Epithelial cell of esophagus (primary cell): ENCODE data around the gene GMPPA.

Source experiments
- DNase-seq: peaks from one replicate; pipeline ENCODE4 v3.0.0; 2010; ENCODE audit warnings: low read depth
- H3K4me3 ChIP-seq: 2 replicates; pipeline ENCODE4 v1.5.1; 2011; ENCODE audit warnings: mild to moderate bottlenecking, low read length, control low read depth
- CTCF ChIP-seq: IDR thresholded peaks from 2 replicates; pipeline ENCODE4 v1.5.1; 2011; ENCODE audit warnings: low read depth, mild to moderate bottlenecking, low read length, control low read depth, inconsistent platforms; ENCODE audit not compliant: insufficient read depth; ENCODE audit errors: missing control alignments

The GMPPA gene

GRCh38 chr2:219506802-219507526 is 8.3 kb downstream of the GMPPA start:
- DNase-seq = no peak
- no peak overlapping the region for H3K4me3 ChIP-seq
- TF ChIP-seq CTCF = no peak

- no peak for TF ChIP-seq CTCF
- DNase-seq = no peak
- no peak overlapping the region for H3K4me3 ChIP-seq
Observed at GRCh38 chr2:219507581-219508443, 9.1 kb downstream of the GMPPA start.

- no peak overlapping the region for H3K4me3 ChIP-seq
- no peak for DNase-seq
- TF ChIP-seq CTCF = no peak
Observed at GRCh38 chr2:219508444-219508734, 9.7 kb downstream of the GMPPA start.

- H3K4me3 ChIP-seq = no peak overlapping the region
- no peak for DNase-seq
- no peak for TF ChIP-seq CTCF
Observed at GRCh38 chr2:219508971-219509779, 10.5 kb downstream of the GMPPA start.

GRCh38 chr2:219509780-219510511 is 11.3 kb downstream of the GMPPA start:
- peak; percentile 79 for TF ChIP-seq CTCF
- H3K4me3 ChIP-seq = no peak overlapping the region
- DNase-seq = peak; percentile 57

GRCh38 chr2:219510512-219511135 is 11.9 kb downstream of the GMPPA start:
- TF ChIP-seq CTCF = no peak
- DNase-seq = no peak
- H3K4me3 ChIP-seq = no peak overlapping the region
